NCI-H1092 treated with DMSO at 0.1 percent for 48 hours (cell line): Measurements from ENCODE around the gene LAX1.
"Not testable (repeated sequence)": the region's sequence is repeated elsewhere in the genome, so short reads cannot be mapped to it uniquely, and the experiment has no call there.

ENCODE experiments used
- DNase-seq: peaks from one replicate; lab custom pipeline; 2025; lab: John Stamatoyannopoulos, UW

The LAX1 gene

GRCh38 chr1:203765029-203765837 is at the start of gene LAX1:
Gene LAX1 (plus strand): TSS chr1:203765183. CDS start chr1:203765566, 383 bp downstream.
- DNase-seq = no peak

- no peak for DNase-seq
Observed at GRCh38 chr1:203717120-203717519, 47.9 kb upstream of the LAX1 start.

GRCh38 chr1:203720242-203720641 is 44.7 kb upstream of the LAX1 start:
- DNase-seq = no peak

GRCh38 chr1:203722909-203723308 is 42.1 kb upstream of the LAX1 start:
- DNase-seq = no peak

- peak; percentile 53 for DNase-seq
Observed at GRCh38 chr1:203726417-203726867, 38.5 kb upstream of the LAX1 start.

- DNase-seq = no peak
Observed at GRCh38 chr1:203733009-203733863, 31.7 kb upstream of the LAX1 start.

- DNase-seq = no peak
Observed at GRCh38 chr1:203742436-203742835, 22.5 kb upstream of the LAX1 start.

GRCh38 chr1:203743091-203743571 is 21.9 kb upstream of the LAX1 start:
- no peak for DNase-seq

GRCh38 chr1:203744075-203744972 is 20.7 kb upstream of the LAX1 start:
- no peak for DNase-seq

GRCh38 chr1:203746281-203746680 is 18.7 kb upstream of the LAX1 start:
- DNase-seq = no peak

- no peak for DNase-seq
Observed at GRCh38 chr1:203751051-203751450, 13.9 kb upstream of the LAX1 start.

GRCh38 chr1:203751618-203752361 is 13.2 kb upstream of the LAX1 start:
- not testable (repeated sequence) for DNase-seq

GRCh38 chr1:203754455-203754864 is 10.5 kb upstream of the LAX1 start:
- no peak for DNase-seq

- no peak for DNase-seq
Observed at GRCh38 chr1:203756036-203756435, 8.9 kb upstream of the LAX1 start.

GRCh38 chr1:203758749-203759148 is 6.2 kb upstream of the LAX1 start:
- not testable (repeated sequence) for DNase-seq

- DNase-seq = no peak
Observed at GRCh38 chr1:203760506-203760905, 4.5 kb upstream of the LAX1 start.

- not testable (repeated sequence) for DNase-seq
Observed at GRCh38 chr1:203761958-203762357, 3.0 kb upstream of the LAX1 start.

GRCh38 chr1:203763505-203763904 is 1.5 kb upstream of the LAX1 start:
- DNase-seq = no peak

GRCh38 chr1:203764105-203765028 is 616 bp upstream of the LAX1 start:
- no peak for DNase-seq

GRCh38 chr1:203768256-203768655 is 3.3 kb downstream of the LAX1 start:
- no peak for DNase-seq
